Left ventricle myocardium inferior (tissue), 1 donor: ENCODE measurements around the gene CSNK1D. TPM values are rescaled to one million over a fixed set of nuclear protein-coding genes. Genes with fewer than 3 reads are reported as not detected.
"Not testable (repeated sequence)": the region's sequence is repeated elsewhere in the genome, so short reads cannot be mapped to it uniquely, and the experiment has no call there.

Experiments
- DNase-seq: peaks from one replicate; pipeline ENCODE4 v3.0.0-alpha.2; 2020
- H3K27ac ChIP-seq: fragments of 200-600 bp; replicated peaks from 2 replicates; pipeline ENCODE4 v1.8.0; 2021
- H3K27me3 ChIP-seq: fragments of 200-600 bp; 2 replicates; pipeline ENCODE4 v1.8.0; 2021; ENCODE audit warnings: low read depth
- H3K36me3 ChIP-seq: fragments of 200-600 bp; 2 replicates; pipeline ENCODE4 v1.8.0; 2021
- H3K4me1 ChIP-seq: fragments of 200-600 bp; 2 replicates; pipeline ENCODE4 v1.8.0; 2021
- H3K4me3 ChIP-seq: fragments of 200-600 bp; 2 replicates; pipeline ENCODE4 v1.8.0; 2021; ENCODE audit warnings: mild to moderate bottlenecking, moderate library complexity
- H3K9me3 ChIP-seq: fragments of 200-600 bp; replicated peaks from 2 replicates; pipeline ENCODE4 v1.8.0; 2021
- intact Hi-C: fragments of 100-400 bp; cut with micrococcal nuclease; formaldehyde crosslinking; loops from one replicate; pipeline ENCODE4 v1.11.0; 2022
- total RNA-seq: library from RNA; stranded (reverse); fragmentation: NEBNext Ultra II Directional; extraction: Animal tissue kit (Norgen Biotek cat#: 25700); gene quantifications from one replicate; pipeline ENCODE4 v1.2.1, GENCODE V29; 2021
- TF ChIP-seq, protein P1 (sequence below): fragments of 200-600 bp; IDR thresholded peaks from 2 replicates; pipeline ENCODE4 v1.8.0; 2021; ENCODE audit warnings: antibody characterized with exemption, mild to moderate bottlenecking, borderline replicate concordance
- donor health status: DM: no; HTN: yes; CAD: no; lungs with severe emphysema.

The CSNK1D gene
- total RNA-seq, 1 donor from 2014 or later = 61.8 TPM

DNA sequence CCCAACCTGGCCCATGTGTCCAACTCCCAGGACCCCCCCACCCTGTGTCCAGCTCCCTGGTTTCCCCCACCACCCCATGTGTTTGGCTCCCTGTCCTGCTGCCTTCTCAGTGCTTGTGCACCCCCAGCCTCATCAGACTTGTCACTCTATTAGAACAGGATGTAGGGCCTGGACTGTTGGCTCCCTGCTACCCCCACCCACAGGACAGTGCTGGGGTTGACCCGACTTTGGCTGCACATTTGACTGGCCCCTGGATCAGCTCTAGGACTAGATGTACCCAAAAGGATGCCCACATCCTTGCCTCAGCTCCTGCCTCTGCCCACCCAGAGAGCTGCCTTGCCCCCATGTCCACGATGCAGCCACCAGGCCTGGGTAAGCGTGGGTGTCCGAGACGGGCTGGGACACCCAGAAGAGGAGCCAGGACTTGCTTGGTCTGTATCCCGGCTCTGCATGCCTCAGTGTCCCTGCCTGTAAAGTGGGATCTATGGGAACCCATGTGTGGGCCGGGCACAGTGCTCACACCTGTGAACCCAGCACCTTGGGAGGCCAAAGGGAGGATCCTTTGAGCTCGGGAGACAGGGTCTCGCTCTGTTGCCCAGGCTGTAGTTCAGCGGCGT, 59.4 kb downstream of the CSNK1D start:
- TF ChIP-seq, protein P1, sequence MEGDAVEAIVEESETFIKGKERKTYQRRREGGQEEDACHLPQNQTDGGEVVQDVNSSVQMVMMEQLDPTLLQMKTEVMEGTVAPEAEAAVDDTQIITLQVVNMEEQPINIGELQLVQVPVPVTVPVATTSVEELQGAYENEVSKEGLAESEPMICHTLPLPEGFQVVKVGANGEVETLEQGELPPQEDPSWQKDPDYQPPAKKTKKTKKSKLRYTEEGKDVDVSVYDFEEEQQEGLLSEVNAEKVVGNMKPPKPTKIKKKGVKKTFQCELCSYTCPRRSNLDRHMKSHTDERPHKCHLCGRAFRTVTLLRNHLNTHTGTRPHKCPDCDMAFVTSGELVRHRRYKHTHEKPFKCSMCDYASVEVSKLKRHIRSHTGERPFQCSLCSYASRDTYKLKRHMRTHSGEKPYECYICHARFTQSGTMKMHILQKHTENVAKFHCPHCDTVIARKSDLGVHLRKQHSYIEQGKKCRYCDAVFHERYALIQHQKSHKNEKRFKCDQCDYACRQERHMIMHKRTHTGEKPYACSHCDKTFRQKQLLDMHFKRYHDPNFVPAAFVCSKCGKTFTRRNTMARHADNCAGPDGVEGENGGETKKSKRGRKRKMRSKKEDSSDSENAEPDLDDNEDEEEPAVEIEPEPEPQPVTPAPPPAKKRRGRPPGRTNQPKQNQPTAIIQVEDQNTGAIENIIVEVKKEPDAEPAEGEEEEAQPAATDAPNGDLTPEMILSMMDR = no peak
- Histone ChIP-seq H3K4me3 (no peak overlapping the region), H3K27ac (no peak overlapping the region), H3K4me1 (peaks cover 53% of the 10 kb centered on the region), H3K9me3 (no peaks in the 10 kb centered on the region), H3K27me3 (no peaks in the 10 kb centered on the region), H3K36me3 (no peaks in the 10 kb centered on the region)
- intact Hi-C loops = no loop called here
- DNase-seq = no peak

GRCh38 chr17:82213251-82214011, 60.1 kb downstream of the CSNK1D start:
- Histone ChIP-seq H3K27me3 (no peaks in the 10 kb centered on the region), H3K4me3 (peak overlapping the region; percentile 98), H3K9me3 (no peaks in the 10 kb centered on the region), H3K27ac (peak overlapping the region; percentile 85), H3K4me1 (peaks cover 53% of the 10 kb centered on the region), H3K36me3 (no peaks in the 10 kb centered on the region)
- intact Hi-C loops = no loop called here
- TF ChIP-seq, protein P1 = no peak
- DNase-seq = no peak

GRCh38 chr17:82212331-82213250, 60.9 kb downstream of the CSNK1D start, which contains the start of gene CCDC57:
Gene CCDC57 (minus strand): TSS chr17:82212842. CDS start chr17:82201944, 10,898 bp downstream.
- Histone ChIP-seq H3K27ac (peak within 1 kb of the TSS; percentile 85), H3K4me1 (peaks cover 49% of the 10 kb centered on the region), H3K9me3 (no peaks in the 10 kb centered on the region), H3K27me3 (no peaks in the 10 kb centered on the region), H3K36me3 (no peaks in the 10 kb centered on the region), H3K4me3 (peak within 1 kb of the TSS; percentile 98)
- intact Hi-C loops = no loop called here
- peak; percentile 83 for DNase-seq
- TF ChIP-seq, protein P1 = peak; percentile 26

DNA sequence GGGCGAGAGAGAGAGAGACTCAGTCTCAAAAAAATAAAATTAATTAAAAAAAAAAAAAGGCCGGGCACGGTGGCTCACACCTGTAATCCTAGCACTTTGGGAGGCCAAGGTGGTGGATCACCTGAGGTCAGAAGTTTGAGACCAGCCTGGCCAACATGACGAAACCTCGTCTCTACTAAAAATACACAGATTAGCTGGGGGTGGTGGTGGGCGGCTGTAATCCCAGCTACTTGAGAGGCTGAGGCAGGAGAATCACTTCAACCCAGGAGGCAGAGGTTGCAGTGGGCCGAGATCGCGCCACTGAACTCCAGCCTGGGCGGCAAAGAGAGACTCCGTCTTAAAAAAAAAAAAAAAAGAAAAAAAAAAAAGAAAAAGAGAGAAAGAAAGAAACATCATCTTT, 62.8 kb downstream of the CSNK1D start:
- H3K36me3 ChIP-seq, H3K9me3 ChIP-seq, H3K27ac ChIP-seq, intact Hi-C loops, H3K4me3 ChIP-seq, DNase-seq, H3K27me3 ChIP-seq: not testable (repeated sequence)
- peaks cover 39% of the 10 kb centered on the region for H3K4me1 ChIP-seq

- Histone ChIP-seq H3K9me3 (no peaks in the 10 kb centered on the region), H3K27me3 (no peaks in the 10 kb centered on the region), H3K27ac (peak overlapping the region; percentile 76), H3K4me3 (peak overlapping the region; percentile 40), H3K4me1 (peaks cover 15% of the 10 kb centered on the region), H3K36me3 (no peaks in the 10 kb centered on the region)
- intact Hi-C loops = no loop called here
- DNase-seq = peak; percentile 85
- TF ChIP-seq, protein P1 = peak; percentile 95
Measured at GRCh38 chr17:82205720-82206508, 67.6 kb downstream of the CSNK1D start.
